ENCODE data around the gene ATF4.

GRCh38 chr22:39522567-39523300 lies 2.4 kb downstream of the ATF4 start:
- TF ChIP-seq EZH2phosphoT487 (IDR thresholded peaks at IDR 0.05; ENCODE audit: low read length) = no peak
- no peak for TF ChIP-seq CTCF (IDR thresholded peaks at IDR 0.05; ENCODE audit: low read length)

All from MM.1S (cell line).